OCI-LY3 (cell line): ENCODE measurements around the gene SGMS2.

Experiments used
- CTCF ChIP-seq: fragments of 200-600, 300-600 bp; sonication (generic); IDR thresholded peaks from 2 replicates; pipeline ENCODE4 v1.5.1; 2014; ENCODE audit warnings: antibody characterized with exemption, low read length, low read depth
- EZH2phosphoT487 ChIP-seq: fragments of 200-600 bp; shearing (Covaris generic); IDR thresholded peaks from 2 replicates; pipeline ENCODE4 v1.6.1; 2018; ENCODE audit warnings: antibody characterized with exemption, mixed run types, low read depth

DNA sequence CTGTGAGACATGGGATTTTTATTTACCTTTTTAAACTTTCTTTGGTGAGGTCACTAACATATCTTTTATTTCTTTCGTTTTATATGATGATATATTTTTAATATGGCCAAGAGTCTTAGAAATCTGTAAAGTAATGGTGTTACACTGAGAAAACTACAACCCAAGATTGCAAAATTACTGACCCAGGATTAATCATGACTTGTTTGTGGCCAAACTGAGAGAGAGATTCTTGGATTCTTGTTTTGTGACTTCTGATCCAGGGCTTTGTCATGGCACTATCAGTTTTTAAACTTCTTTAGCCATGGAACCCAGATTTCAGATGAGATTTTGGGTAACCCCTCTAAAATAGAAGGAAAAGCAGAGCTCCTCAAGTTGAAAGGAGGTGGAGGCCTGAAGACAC is 42.0 kb downstream of the SGMS2 start:
- TF ChIP-seq CTCF (no peak), EZH2phosphoT487 (no peak)
